T-helper 1 cell treated with Interleukin-12 subunit alpha and Interleukin-12 subunit beta and Interleukin-4 antibody, amounts not matched to agents 30 μg/mL and 1 μg/mL, for 36 hours (primary cell): ENCODE measurements around the gene SUOX.
A peak's percentile ranks its signal among the peaks of the same experiment; 100 is the strongest.
"Not testable (repeated sequence)": the region's sequence is repeated elsewhere in the genome, so short reads cannot be mapped to it uniquely, and the experiment has no call there.

ENCODE experiments used
- H3K27ac Mint-ChIP-seq: one replicate; pipeline ENCODE4 v1.8.0; 2021; ENCODE audit warnings: mild to moderate bottlenecking, mixed read lengths
- H3K27me3 Mint-ChIP-seq: one replicate; pipeline ENCODE4 v1.8.0; 2021; ENCODE audit warnings: low read depth, mixed read lengths
- H3K36me3 Mint-ChIP-seq: one replicate; pipeline ENCODE4 v1.8.0; 2021; ENCODE audit warnings: low read depth, mixed read lengths
- H3K4me1 Mint-ChIP-seq: one replicate; pipeline ENCODE4 v1.8.0; 2021; ENCODE audit warnings: low read depth, mixed read lengths
- H3K4me3 Mint-ChIP-seq: one replicate; pipeline ENCODE4 v1.8.0; 2021; ENCODE audit warnings: mild to moderate bottlenecking, moderate library complexity, mixed read lengths
- H3K9me3 Mint-ChIP-seq: one replicate; pipeline ENCODE4 v1.8.0; 2021; ENCODE audit warnings: mixed read lengths

The SUOX gene

GRCh38 chr12:56021889-56022497 lies 24.9 kb downstream of the SUOX start:
- Mint-ChIP-seq H3K27ac (peak overlapping the region; percentile 97), H3K4me3 (peak overlapping the region; percentile 99), H3K36me3 (peaks cover 24% of the 10 kb centered on the region), H3K27me3 (no peaks in the 10 kb centered on the region), H3K4me1 (peaks cover 38% of the 10 kb centered on the region), H3K9me3 (no peaks in the 10 kb centered on the region)

DNA sequence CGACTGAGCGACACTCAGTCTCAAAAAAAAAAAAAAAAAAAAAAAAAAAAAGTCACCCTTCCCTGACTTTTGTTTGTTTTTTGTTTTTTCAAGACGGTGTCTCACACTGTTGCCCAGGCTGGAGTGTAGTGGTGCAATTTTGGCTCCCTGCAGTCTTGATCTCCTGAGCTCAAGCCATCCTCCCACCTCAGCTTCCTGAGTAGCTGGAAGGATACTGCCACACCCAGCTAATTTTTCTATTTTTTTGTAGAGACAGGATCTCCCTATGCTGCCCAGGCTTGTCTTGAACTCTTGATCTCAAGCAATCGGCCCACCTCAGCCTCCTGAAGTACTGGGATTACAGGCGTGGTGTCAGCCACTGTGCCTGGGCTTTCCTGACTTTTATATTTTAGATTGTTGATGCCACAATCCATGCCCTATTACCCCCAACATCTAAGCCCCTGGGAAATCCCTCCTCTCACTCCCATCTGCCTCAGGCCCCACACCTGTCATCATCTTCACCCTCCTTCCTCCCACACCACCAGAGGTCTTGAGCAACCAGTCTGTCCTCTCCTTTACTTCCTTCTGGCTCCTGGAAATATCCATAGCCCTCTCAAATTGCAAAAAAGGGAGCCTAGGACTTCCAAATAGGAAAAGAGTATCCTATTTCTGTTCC lies 31.6 kb downstream of the SUOX start:
- Mint-ChIP-seq H3K27ac (peak overlapping the region; percentile 77), H3K27me3 (no peaks in the 10 kb centered on the region), H3K9me3 (no peaks in the 10 kb centered on the region), H3K4me1 (peaks cover 48% of the 10 kb centered on the region), H3K36me3 (peaks cover 63% of the 10 kb centered on the region), H3K4me3 (peak overlapping the region; percentile 43)

DNA sequence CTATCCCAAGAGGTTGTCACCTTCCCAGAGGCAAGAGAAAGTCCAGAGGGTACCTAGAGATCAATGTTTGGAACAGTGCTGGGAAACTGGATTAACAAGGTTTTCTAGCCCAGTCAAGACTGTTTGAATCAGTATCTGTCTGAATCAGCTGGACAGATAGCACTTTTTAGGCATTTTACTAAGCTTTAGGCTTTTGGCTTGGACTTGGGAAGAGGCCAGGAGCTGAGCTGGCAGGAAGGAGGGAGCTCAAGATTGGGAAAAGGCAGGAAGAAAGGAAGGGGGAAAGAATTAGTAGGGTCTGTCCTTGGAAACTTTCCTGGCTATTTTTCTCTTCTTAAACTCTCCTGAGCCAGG lies 32.1 kb downstream of the SUOX start:
- Mint-ChIP-seq H3K27ac (peak overlapping the region; percentile 77), H3K27me3 (no peaks in the 10 kb centered on the region), H3K9me3 (no peaks in the 10 kb centered on the region), H3K36me3 (peaks cover 61% of the 10 kb centered on the region), H3K4me1 (peaks cover 43% of the 10 kb centered on the region), H3K4me3 (no peak overlapping the region)

- Mint-ChIP-seq H3K27me3 (no peaks in the 10 kb centered on the region), H3K27ac (peak overlapping the region; percentile 21), H3K4me3 (no peak overlapping the region), H3K36me3 (peaks cover 68% of the 10 kb centered on the region), H3K9me3 (no peaks in the 10 kb centered on the region), H3K4me1 (peaks cover 49% of the 10 kb centered on the region)
These were observed 32.7 kb downstream of the SUOX start for GRCh38 chr12:56029666-56030293.

DNA sequence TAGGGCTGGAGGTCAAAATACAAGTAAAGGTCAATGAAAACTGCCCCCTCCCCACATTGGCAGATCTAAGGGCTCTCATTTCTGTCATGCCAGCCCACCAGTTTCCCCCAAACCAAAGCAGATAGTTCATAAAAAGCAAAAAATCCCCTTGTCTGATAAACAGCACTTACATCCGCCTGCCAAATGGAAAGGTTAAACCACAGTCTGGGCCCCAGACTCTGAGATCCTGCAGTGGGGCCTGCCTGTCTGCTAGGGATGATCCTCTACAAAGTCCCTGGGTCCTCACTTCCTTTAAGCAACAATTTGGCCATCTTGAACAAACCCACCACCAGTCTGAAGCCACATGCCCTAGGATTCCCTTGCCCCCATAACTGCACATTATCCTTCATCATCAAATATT lies 34.9 kb downstream of the SUOX start:
- Mint-ChIP-seq H3K4me1 (peaks cover 53% of the 10 kb centered on the region), H3K4me3 (peak overlapping the region; percentile 8), H3K36me3 (peaks cover 74% of the 10 kb centered on the region), H3K27ac (peak overlapping the region; percentile 69), H3K9me3 (no peaks in the 10 kb centered on the region), H3K27me3 (no peaks in the 10 kb centered on the region)

- peak overlapping the region; percentile 52 for H3K27ac Mint-ChIP-seq
These were observed 37.7 kb downstream of the SUOX start for GRCh38 chr12:56034586-56035332.

DNA sequence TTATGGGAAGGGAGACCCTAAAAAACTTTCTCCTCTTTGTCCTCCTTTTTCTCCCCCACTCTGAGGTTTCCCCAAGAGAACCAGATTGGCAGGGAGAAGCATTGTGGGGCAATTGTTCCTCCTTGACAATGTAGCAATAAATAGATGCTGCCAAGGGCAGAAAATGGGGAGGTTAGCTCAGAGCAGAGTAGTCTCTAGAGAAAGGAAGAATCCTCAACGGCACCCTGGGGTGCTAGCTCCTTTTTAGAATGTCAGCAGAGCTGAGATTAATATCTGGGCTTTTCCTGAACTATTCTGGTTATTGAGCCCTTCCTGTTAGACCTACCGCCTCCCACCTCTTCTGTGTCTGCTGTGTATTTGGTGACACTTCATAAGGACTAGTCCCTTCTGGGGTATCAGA lies 40.1 kb downstream of the SUOX start:
- no peak overlapping the region for H3K4me3 Mint-ChIP-seq
- H3K9me3 Mint-ChIP-seq, result no peaks in the 10 kb centered on the region
- no peaks in the 10 kb centered on the region for H3K27me3 Mint-ChIP-seq
- H3K4me1 Mint-ChIP-seq, result peaks cover 46% of the 10 kb centered on the region
- H3K36me3 Mint-ChIP-seq, result peaks cover 55% of the 10 kb centered on the region
- peak overlapping the region; percentile 66 for H3K27ac Mint-ChIP-seq

More at GRCh38 chr12:56034586-56035332, 37.7 kb downstream of the SUOX start:
- H3K27me3 Mint-ChIP-seq, result no peaks in the 10 kb centered on the region
- no peaks in the 10 kb centered on the region for H3K9me3 Mint-ChIP-seq
- H3K4me1 Mint-ChIP-seq, result peaks cover 48% of the 10 kb centered on the region
- peaks cover 64% of the 10 kb centered on the region for H3K36me3 Mint-ChIP-seq
- H3K4me3 Mint-ChIP-seq, result no peak overlapping the region

GRCh38 chr12:56038022-56038655 lies 41.1 kb downstream of the SUOX start:
- Mint-ChIP-seq H3K4me1 (peaks cover 46% of the 10 kb centered on the region), H3K27ac (peak overlapping the region; percentile 72), H3K4me3 (no peak overlapping the region), H3K36me3 (peaks cover 54% of the 10 kb centered on the region), H3K27me3 (no peaks in the 10 kb centered on the region), H3K9me3 (no peaks in the 10 kb centered on the region)

DNA sequence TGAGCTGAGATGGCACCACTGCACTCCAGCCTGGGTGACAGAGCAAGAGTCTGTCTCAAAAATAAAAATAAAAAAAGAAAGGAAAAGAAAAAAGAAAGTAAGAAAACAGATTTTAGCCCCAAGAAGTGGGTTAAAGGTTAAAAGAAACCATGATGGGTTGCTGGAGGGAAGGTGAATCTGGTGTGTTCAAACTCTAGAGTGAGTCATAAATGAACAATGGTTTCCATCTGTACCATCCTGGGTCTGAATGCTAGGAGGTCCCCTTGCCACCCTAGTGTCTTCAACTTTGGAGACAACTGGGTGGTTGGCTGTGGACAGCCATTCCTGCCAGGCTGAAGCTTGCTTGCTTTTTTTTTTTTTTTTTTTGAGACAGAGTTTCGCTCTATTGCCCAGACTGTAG lies 43.1 kb downstream of the SUOX start:
- no peak overlapping the region for H3K4me3 Mint-ChIP-seq
- peaks cover 50% of the 10 kb centered on the region for H3K4me1 Mint-ChIP-seq
- H3K27ac Mint-ChIP-seq, result peak overlapping the region; percentile 97
- H3K36me3 Mint-ChIP-seq, result peaks cover 57% of the 10 kb centered on the region
- H3K9me3 Mint-ChIP-seq, result no peaks in the 10 kb centered on the region
- H3K27me3 Mint-ChIP-seq, result no peaks in the 10 kb centered on the region

- Mint-ChIP-seq H3K4me3 (peak overlapping the region; percentile 99), H3K4me1 (peaks cover 45% of the 10 kb centered on the region), H3K36me3 (peaks cover 51% of the 10 kb centered on the region), H3K27ac (peak overlapping the region; percentile 97), H3K9me3 (no peaks in the 10 kb centered on the region), H3K27me3 (no peaks in the 10 kb centered on the region)
These were observed 44.0 kb downstream of the SUOX start for GRCh38 chr12:56040963-56041551.

DNA sequence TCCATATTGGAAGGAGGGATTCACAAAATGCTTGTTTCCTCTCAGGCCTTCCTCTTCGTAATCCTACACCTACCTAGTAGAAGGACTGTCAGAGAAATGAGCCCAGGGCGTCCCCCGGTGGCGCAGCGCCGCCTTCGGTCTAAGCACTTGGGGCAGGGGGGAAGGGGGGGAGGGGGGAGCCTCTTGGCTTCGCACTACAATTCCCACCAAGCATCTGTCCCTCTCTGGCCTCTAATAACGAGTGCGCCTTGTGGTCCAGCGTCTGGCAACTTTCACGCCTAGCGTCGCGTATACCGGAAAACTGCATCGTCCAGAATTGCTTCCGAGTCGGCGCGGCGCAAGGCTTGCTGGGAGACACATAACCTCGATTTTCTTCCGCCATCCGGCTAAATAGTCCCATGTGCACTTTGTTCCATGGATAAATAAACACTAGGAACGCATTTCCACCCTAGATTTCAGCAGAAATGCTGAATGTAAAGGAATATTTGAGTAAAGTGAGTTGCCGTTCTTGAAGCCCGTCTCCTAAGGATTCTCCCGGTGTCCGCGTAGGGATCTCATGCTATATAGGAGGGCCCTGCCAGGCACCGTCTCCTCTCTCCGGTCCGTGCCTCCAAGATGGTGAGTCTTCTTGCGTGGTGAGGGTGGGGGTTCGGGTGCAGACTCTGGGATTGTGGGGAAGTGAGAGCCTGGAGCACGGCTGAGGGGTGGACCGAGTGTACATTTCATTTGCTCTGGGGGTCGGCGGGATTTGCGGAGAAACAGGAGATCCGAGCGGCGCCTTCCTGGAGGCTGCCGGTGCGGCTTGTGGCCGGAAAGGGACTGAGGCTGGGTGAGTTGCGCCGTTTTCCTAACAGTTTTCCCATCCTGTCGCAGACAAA lies 44.7 kb downstream of the SUOX start, which contains the start of gene RPS26:
Gene RPS26 (plus strand): TSS at position 367 of the 878 bp plus-strand sequence. CDS start 249 bp downstream, at position 616.
- H3K27me3 Mint-ChIP-seq, result no peaks in the 10 kb centered on the region
- H3K36me3 Mint-ChIP-seq, result peaks cover 46% of the 10 kb centered on the region
- peak within 1 kb of the TSS; percentile 97 for H3K27ac Mint-ChIP-seq
- H3K4me3 Mint-ChIP-seq, result peak within 1 kb of the TSS; percentile 99
- no peaks in the 10 kb centered on the region for H3K9me3 Mint-ChIP-seq
- peaks cover 47% of the 10 kb centered on the region for H3K4me1 Mint-ChIP-seq

- H3K9me3 Mint-ChIP-seq, H3K27me3 Mint-ChIP-seq: not testable (repeated sequence)
- Mint-ChIP-seq H3K36me3 (peaks cover 44% of the 10 kb centered on the region), H3K27ac (peak overlapping the region; percentile 97), H3K4me3 (peak overlapping the region; percentile 99), H3K4me1 (peaks cover 46% of the 10 kb centered on the region)
These were observed 45.3 kb downstream of the SUOX start for GRCh38 chr12:56042430-56042813.

GRCh38 chr12:56042843-56043242 lies 45.8 kb downstream of the SUOX start:
- peaks cover 42% of the 10 kb centered on the region for H3K4me1 Mint-ChIP-seq
- H3K36me3 Mint-ChIP-seq, result peaks cover 41% of the 10 kb centered on the region
- H3K4me3 Mint-ChIP-seq, result peak overlapping the region; percentile 99
- H3K9me3 Mint-ChIP-seq, result no peaks in the 10 kb centered on the region
- H3K27ac Mint-ChIP-seq, result peak overlapping the region; percentile 97
- H3K27me3 Mint-ChIP-seq, result no peaks in the 10 kb centered on the region
